Right lobe of liver (tissue), 6 donors: ENCODE data around the gene EPB41L4B. TPM values are rescaled to one million over a fixed set of nuclear protein-coding genes. Genes with fewer than 3 reads are reported as not detected.

ENCODE experiments used
- ATAC-seq, 4 donors: fragments of 200-7000 bp; cut with Tn5 transposase; one replicate each; pipeline ENCODE4 v1.9.1; 2020; ENCODE audit warnings: mild to moderate bottlenecking in 4 of 4, moderate library complexity in 4 of 4
- DNase-seq, 3 donors: peaks; one replicate each; pipeline ENCODE4 v3.0.0-alpha.2; 2020
- H3K27ac ChIP-seq, 3 donors: fragments of 200-600 bp; one replicate each; pipeline ENCODE4 v1.8.0; 2022
- H3K27me3 ChIP-seq, 2 donors: fragments of 200-600 bp; one replicate each; pipeline ENCODE4 v1.8.0; 2022
- H3K36me3 ChIP-seq, 4 donors: fragments of 200-600 bp; sonication (generic) in 1 of 4; one replicate each; pipeline versions ENCODE4 v1.5.1 to v1.8.0; 2017 to 2022; ENCODE audit warnings: control low read depth in 1 of 4
- H3K4me1 ChIP-seq, 4 donors: fragments of 200-600 bp; sonication (generic) in 1 of 4; one replicate each; pipeline versions ENCODE4 v1.5.1 to v1.8.0; 2017 to 2022; ENCODE audit warnings: control low read depth in 1 of 4
- H3K4me3 ChIP-seq, 3 donors: fragments of 200-600 bp; one replicate each; pipeline ENCODE4 v1.8.0; 2022
- H3K9me3 ChIP-seq, 4 donors: fragments of 200-600 bp; sonication (generic) in 1 of 4; one replicate each; pipeline versions ENCODE4 v1.5.1 to v1.8.0; 2017 to 2022; ENCODE audit warnings: control low read depth in 1 of 4
- CTCF ChIP-seq, 4 donors: fragments of 200-600 bp in 3 of 4; fragments of 450-650 bp in 1 of 4; IDR thresholded peaks; one replicate each; pipeline versions ENCODE4 v1.5.1 to v1.8.0; 2016 to 2022; ENCODE audit warnings: antibody characterized with exemption in 4 of 4, mild to moderate bottlenecking in 2 of 4
- POLR2A ChIP-seq: fragments of 450-650 bp; IDR thresholded peaks from one replicate; pipeline ENCODE4 v1.6.1; 2017; ENCODE audit warnings: antibody characterized with exemption, mild to moderate bottlenecking
- WGBS: methylation state at CpG from one replicate; pipeline ENCODE4 v1.1.6; 2018; ENCODE audit warnings: low coverage, low lambda C conversion rate; ENCODE audit not compliant: insufficient coverage; ENCODE audit errors: missing lambda C conversion rate; 5-methylcytosine and 5-hydroxymethylcytosine counted together
- intact Hi-C, 2 donors: fragments of 100-400 bp; cut with DNase I; formaldehyde crosslinking; loops; one replicate each; pipeline versions ENCODE4 v1.11.2 to v1.14.1; 2022
- total RNA-seq, 6 experiments: library from RNA; depleted of rRNA in 2 of 6; stranded (reverse); fragments of >200 nt in 2 of 6; fragmentation: NEBNext Ultra II Directional in 3 of 6; extraction: Animal tissue kit (Norgen Biotek cat#: 25700) in 3 of 6; gene quantifications; one replicate each; pipeline versions ENCODE4 v1.1.0 to v1.2.4, GENCODE V29; 2016 to 2023
- donor health status: DM: no; HTN: yes; CAD: no.
- donor health status: DM: no; HTN: no; CAD: no.
- donor health status: DM: no; HTN: no; CAD: no.
- donor health status: DM: no; HTN: yes; CAD: no.
- donor health status: DM: no; HTN: yes; CAD: no.

Gene EPB41L4B
- total RNA-seq, 6 experiments from 2014 or later = 29.0 to 89.0 (median 32.4) TPM

- TF ChIP-seq POLR2A (no peak), CTCF (IDR thresholded peaks at IDR 0.05) (peak in 2 of 4 donors; percentile 16 to 26)
- intact Hi-C loops = no loop called here
- H3K36me3 ChIP-seq = no peaks in the 10 kb centered on the region
- H3K4me1 ChIP-seq = peaks cover 0 to 89% (median 36%) of the 10 kb centered on the region in 4 donors
- peak overlapping the region; percentile 51 to 98 (median 88) for H3K27ac ChIP-seq
- peak; percentile 49 to 79 (median 65) for ATAC-seq
- H3K27me3 ChIP-seq = no peaks in the 10 kb centered on the region
- H3K4me3 ChIP-seq = peak overlapping the region in 1 of 3 donors; percentile 22
- no peaks in the 10 kb centered on the region for H3K9me3 ChIP-seq
- DNase-seq = peak; percentile 41 to 85 (median 74)
- 14% methylated on average over 6 of the region's 7 CpGs for WGBS
These were observed 72.7 kb downstream of the EPB41L4B start for GRCh38 chr9:109248133-109248581.

- DNase-seq = no peak
- ATAC-seq = no peak
- Histone ChIP-seq H3K9me3 (no peaks in the 10 kb centered on the region), H3K4me3 (no peak overlapping the region), H3K36me3 (no peaks in the 10 kb centered on the region), H3K4me1 (peaks cover 0 to 79% (median 28%) of the 10 kb centered on the region in 4 donors), H3K27ac (peak overlapping the region in 2 of 3 donors; percentile 88 to 98), H3K27me3 (no peaks in the 10 kb centered on the region)
- intact Hi-C loops = no loop called here
- TF ChIP-seq CTCF (IDR thresholded peaks at IDR 0.05) (no peak), POLR2A (no peak)
These were observed 73.6 kb downstream of the EPB41L4B start for GRCh38 chr9:109247228-109247627.

- no peak for ATAC-seq
- H3K36me3 ChIP-seq = peaks cover 0 to 4% (median under 1%) of the 10 kb centered on the region in 4 donors
These were observed 74.3 kb downstream of the EPB41L4B start for GRCh38 chr9:109246533-109246932.

GRCh38 chr9:109245310-109245897 lies 75.5 kb downstream of the EPB41L4B start:
- Histone ChIP-seq H3K9me3 (no peaks in the 10 kb centered on the region), H3K27me3 (no peaks in the 10 kb centered on the region), H3K4me3 (no peak overlapping the region), H3K36me3 (peaks cover 0 to 10% (median 4%) of the 10 kb centered on the region in 4 donors), H3K4me1 (peaks cover 0 to 61% (median 18%) of the 10 kb centered on the region in 4 donors), H3K27ac (peak overlapping the region in 2 of 3 donors; percentile 28 to 66)
- DNase-seq (no peak), ATAC-seq (peak in 1 of 4 donors; percentile 4)
- intact Hi-C loops = no loop called here
- no peak for TF ChIP-seq CTCF (IDR thresholded peaks at IDR 0.05)
- TF ChIP-seq POLR2A = no peak
- 35% methylated on average over 4 of the region's 6 CpGs for WGBS

More at GRCh38 chr9:109246533-109246932, 74.3 kb downstream of the EPB41L4B start:
- H3K27ac ChIP-seq = peak overlapping the region in 2 of 3 donors; percentile 66 to 88
- no peaks in the 10 kb centered on the region for H3K27me3 ChIP-seq
- H3K4me3 ChIP-seq = no peak overlapping the region
- TF ChIP-seq CTCF (IDR thresholded peaks at IDR 0.05) = no peak
- no peak for TF ChIP-seq POLR2A
- DNase-seq = no peak
- intact Hi-C loops = no loop called here
- H3K9me3 ChIP-seq = no peaks in the 10 kb centered on the region
- peaks cover 0 to 72% (median 24%) of the 10 kb centered on the region in 4 donors for H3K4me1 ChIP-seq
- 85% methylated on average over 4 of the region's 6 CpGs for WGBS
